ENCODE data around the gene ATP6V0D1.

The ATP6V0D1 gene

GRCh38 chr16:67463059-67463458, 17.9 kb downstream of the ATP6V0D1 start:
- no peak for DNase-seq (ENCODE audit: low read depth in 3 of 3)

- DNase-seq (ENCODE audit: low read depth in 3 of 3) = no peak
Measured at GRCh38 chr16:67462279-67462655, 18.7 kb downstream of the ATP6V0D1 start.

- DNase-seq (ENCODE audit: low read depth in 3 of 3) = no peak
Measured at GRCh38 chr16:67461600-67462278, 19.2 kb downstream of the ATP6V0D1 start.

GRCh38 chr16:67460961-67461360, 20.0 kb downstream of the ATP6V0D1 start:
- DNase-seq (ENCODE audit: low read depth in 3 of 3) = no peak

- DNase-seq (ENCODE audit: low read depth in 3 of 3) = no peak
Measured at GRCh38 chr16:67460168-67460567, 20.8 kb downstream of the ATP6V0D1 start.

- DNase-seq (ENCODE audit: low read depth in 3 of 3) = no peak
Measured at GRCh38 chr16:67459861-67460150, 21.2 kb downstream of the ATP6V0D1 start.

- DNase-seq (ENCODE audit: low read depth in 3 of 3) = no peak
Measured at GRCh38 chr16:67459066-67459860, 21.7 kb downstream of the ATP6V0D1 start.

GRCh38 chr16:67458121-67458641, 22.8 kb downstream of the ATP6V0D1 start:
- DNase-seq (ENCODE audit: low read depth in 3 of 3) = no peak

- no peak for DNase-seq (ENCODE audit: low read depth in 3 of 3)
Measured at GRCh38 chr16:67457611-67458010, 23.3 kb downstream of the ATP6V0D1 start.

GRCh38 chr16:67456391-67457081, 24.4 kb downstream of the ATP6V0D1 start:
- DNase-seq (ENCODE audit: low read depth in 3 of 3) = no peak

- DNase-seq (ENCODE audit: low read depth in 3 of 3) = no peak
Measured at GRCh38 chr16:67454852-67455251, 26.1 kb downstream of the ATP6V0D1 start.

- DNase-seq (ENCODE audit: low read depth in 3 of 3) = no peak
Measured at GRCh38 chr16:67454104-67454503, 26.9 kb downstream of the ATP6V0D1 start.

GRCh38 chr16:67451704-67452435, 29.1 kb downstream of the ATP6V0D1 start:
- DNase-seq (ENCODE audit: low read depth in 3 of 3) = no peak

- no peak for DNase-seq (ENCODE audit: low read depth in 3 of 3)
Measured at GRCh38 chr16:67451061-67451703, 29.8 kb downstream of the ATP6V0D1 start.

GRCh38 chr16:67449739-67450138, 31.2 kb downstream of the ATP6V0D1 start:
- DNase-seq (ENCODE audit: low read depth in 3 of 3) = no peak

GRCh38 chr16:67449336-67449735, 31.6 kb downstream of the ATP6V0D1 start:
- no peak for DNase-seq (ENCODE audit: low read depth in 3 of 3)

GRCh38 chr16:67448580-67448979, 32.4 kb downstream of the ATP6V0D1 start:
- DNase-seq (ENCODE audit: low read depth in 3 of 3) = no peak

GRCh38 chr16:67447508-67448076, 33.4 kb downstream of the ATP6V0D1 start:
- DNase-seq (ENCODE audit: low read depth in 3 of 3) = peak; percentile 61 to 72 (median 61)

- DNase-seq (ENCODE audit: low read depth in 3 of 3) = no peak
Measured at GRCh38 chr16:67446968-67447507, 33.9 kb downstream of the ATP6V0D1 start.
